ENCODE measurements around the gene SMIM33.
"Not testable (repeated sequence)": the region's sequence is repeated elsewhere in the genome, so short reads cannot be mapped to it uniquely, and the experiment has no call there.

SMIM33 gene

DNA sequence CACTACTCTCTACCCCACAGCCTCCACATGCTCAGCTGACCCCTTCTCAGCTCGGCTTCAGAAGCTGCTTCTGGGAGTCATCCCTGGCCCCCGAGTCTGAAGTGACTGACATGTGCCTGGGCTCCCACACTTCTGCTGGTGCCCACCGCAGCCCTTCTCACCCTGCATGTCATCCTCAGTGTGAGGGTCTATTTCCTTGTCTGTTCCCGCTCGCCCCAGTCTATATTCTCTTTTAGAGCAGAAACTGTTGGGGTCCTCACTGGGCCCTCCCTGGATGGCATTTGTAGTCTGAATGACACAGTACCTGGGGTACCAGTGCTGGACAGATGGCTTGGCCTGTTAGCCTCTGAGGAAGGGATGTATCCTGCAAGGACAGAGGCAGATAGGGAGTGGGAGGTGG, 13.6 kb upstream of the SMIM33 start:
- DNase-seq (ENCODE audit: low spot score): no peak

GRCh38 chr5:139457653-139458306, 13.0 kb upstream of the SMIM33 start:
- DNase-seq (ENCODE audit: low spot score): no peak

GRCh38 chr5:139458580-139459407, 12.0 kb upstream of the SMIM33 start:
- DNase-seq (ENCODE audit: low spot score): no peak

- DNase-seq (ENCODE audit: low spot score): no peak
These were observed 11.3 kb upstream of the SMIM33 start for GRCh38 chr5:139459451-139459934.

GRCh38 chr5:139460455-139460854, 10.3 kb upstream of the SMIM33 start:
- DNase-seq (ENCODE audit: low spot score): no peak

DNA sequence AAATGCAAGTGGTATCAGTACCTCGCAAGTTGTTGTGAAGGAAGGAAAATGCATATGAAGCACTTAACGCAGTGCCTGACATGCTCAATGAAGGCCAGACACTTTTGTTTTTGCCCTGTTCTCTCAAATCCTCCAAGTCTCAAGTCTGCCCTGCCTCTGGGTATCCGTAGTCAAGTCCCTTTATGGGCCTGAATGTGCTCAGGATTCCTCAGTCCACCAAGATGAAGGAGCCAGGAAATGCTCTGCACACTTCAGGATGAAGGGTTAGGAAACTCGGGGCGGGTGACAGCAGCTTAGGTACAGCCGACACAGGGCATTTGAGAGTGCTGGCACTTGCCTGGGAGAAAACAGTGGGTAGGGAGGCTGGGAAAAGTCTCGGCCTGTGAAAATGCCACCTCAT, 9.6 kb upstream of the SMIM33 start:
- no peak for DNase-seq (ENCODE audit: low spot score)

- DNase-seq (ENCODE audit: low spot score): no peak
These were observed 9.1 kb upstream of the SMIM33 start for GRCh38 chr5:139461698-139462097.

- DNase-seq (ENCODE audit: low spot score): no peak
These were observed 8.1 kb upstream of the SMIM33 start, which contains the start of gene ECSCR for GRCh38 chr5:139462586-139463276. Gene ECSCR (minus strand): TSS chr5:139462743. CDS start chr5:139462670, 73 bp downstream.

DNA sequence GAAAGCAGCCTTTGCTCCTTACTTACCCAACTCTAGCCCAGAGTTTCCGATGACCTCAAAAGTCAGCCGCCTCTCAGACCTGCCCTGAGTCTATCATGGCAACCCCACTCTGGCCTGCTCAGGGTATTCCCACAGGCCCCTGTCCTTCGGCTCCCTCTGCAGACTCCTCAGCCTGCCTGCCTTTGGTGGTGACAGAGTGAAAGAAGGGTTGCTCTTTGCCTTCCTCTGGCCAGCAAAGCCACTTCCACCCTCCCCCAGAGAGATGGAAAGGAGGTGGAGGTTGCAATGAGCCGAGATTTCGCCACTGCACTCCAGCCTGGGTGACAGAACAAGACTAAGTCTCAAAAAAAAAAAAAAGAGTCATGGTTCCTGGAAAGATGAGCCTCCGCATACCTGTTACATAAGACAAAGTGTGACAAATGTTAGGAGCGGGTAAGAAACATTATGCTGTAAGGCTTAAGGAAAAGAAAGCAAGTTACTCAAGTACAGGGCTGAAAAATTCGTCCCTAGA, 2.3 kb upstream of the SMIM33 start:
- no peak for DNase-seq (ENCODE audit: low spot score)

DNA sequence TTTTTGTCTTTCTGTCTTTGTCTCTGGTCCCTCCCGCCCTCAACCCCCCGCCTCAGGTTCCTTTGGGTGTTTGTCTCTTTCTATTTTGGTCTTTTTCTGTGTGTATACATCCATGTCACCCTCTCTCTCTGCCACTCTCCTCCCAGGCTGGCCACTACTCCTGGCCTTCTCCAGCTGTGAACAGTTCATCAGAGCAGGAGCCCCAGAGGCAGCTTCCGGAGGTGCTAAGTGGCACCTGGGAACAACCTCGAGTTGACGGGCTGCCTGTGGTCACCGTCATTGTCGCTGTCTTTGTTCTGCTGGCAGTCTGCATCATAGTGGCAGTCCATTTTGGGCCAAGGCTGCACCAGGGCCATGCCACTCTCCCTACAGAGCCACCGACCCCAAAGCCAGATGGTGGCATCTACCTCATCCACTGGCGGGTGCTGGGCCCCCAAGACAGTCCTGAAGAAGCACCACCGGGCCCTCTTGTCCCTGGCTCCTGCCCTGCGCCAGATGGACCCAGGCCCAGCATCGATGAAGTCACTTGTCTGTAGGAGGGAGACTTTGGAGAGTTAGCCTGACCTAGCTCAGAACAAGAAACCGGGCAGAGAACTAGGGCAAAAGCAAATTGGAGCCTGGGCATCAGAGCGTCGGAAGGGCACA, 1.7 kb downstream of the SMIM33 start:
- no peak for DNase-seq (ENCODE audit: low spot score)

- DNase-seq (ENCODE audit: low spot score): no peak
These were observed 2.3 kb downstream of the SMIM33 start for GRCh38 chr5:139473105-139473504.

DNA sequence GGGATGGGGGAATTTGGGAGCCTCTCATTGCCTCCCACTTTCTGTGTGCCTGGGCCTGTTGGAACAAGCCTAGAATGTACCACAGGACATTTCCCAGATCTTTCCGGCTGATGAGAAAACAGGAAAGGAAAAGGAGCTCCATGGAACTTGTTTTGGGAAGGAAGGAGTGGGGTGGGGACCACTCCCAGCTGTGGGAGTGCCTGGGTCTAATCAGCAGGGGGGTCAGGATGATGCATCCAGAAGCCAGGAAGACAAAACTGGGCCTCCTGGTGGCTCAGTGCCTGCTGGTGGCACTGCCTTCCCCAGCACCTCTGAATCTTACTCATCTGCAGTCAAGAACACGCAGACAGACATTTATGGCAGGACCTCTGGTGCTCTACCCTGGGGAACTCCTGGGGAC, 2.8 kb downstream of the SMIM33 start:
- no peak for DNase-seq (ENCODE audit: low spot score)

DNA sequence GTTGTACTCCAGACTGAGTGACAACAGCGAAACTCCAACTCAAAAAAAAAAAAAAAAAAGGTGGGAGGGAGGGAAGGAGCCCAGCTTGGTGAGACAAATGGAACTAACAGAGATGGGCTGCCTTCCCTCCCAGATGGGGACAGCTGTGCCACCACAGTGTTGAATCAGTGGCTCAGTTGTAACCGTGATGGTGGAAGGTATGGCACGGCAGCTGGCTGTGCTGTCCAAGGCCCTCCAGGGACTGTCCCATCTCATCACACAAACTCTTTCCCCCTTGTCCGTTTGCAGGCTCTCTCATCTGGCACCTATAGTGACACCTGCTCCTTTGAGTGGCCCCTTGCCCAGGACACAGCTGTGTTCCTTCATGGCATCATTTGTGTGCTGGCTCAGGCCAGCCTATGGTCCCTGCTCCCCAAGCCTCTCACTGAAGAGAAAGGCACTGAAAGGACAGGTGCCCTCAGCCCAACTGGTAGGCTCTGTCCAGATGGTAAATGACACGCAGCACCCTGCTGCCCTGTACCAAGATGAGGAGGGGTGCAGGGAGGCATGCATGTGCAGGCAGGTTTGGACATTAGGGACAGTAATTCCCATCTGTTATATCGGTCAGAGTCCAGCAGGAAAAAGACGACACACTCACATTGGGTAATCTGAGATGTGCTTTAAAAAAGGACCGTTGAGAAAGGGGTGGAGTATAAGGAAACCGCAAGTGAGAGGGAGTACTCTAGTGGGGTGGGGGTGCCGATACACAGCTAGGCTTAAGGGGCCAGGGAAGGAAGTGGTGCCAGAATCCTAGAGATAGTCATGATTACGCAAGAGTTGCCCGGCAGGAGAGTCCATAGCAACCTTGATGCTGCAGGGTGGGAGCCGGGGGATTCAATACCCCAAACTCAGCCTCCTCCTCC, 4.3 kb downstream of the SMIM33 start:
- DNase-seq (ENCODE audit: low spot score): no peak

DNA sequence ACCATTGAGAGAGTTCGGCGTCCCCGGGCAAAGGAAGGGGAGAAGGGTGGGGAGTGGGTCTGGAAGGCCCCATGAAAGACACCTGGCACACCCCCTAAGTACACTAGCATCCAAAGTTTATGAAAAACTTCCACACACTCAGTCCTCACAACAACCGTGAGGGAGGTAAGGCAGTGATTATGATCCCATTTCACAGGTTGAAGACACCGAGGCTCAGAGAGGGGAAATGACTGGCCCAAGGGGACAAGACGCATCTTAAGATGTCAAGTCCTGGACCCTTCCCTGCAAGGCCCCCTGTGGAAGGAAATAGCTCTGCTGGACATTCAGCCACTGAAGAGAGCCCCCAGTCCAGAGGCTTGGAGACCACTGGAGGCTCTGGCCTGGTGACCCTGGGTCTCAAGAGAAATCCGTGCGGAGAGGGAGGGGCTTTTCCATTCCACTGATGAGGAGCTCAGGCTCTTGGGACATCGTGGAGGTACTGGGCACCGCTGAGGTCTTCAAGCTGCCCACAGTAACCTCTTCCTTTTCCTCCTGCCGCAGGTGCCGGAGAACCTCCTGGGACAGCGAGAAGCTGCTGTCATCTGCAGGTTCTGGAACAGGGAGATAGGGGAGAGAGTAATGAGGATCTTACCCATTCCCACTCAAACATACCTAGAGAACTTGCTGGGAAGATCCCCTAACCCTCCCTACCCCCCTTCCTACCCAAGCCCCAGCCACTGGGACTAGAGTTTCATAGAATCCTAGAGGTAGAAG, 5.2 kb downstream of the SMIM33 start:
- DNase-seq (ENCODE audit: low spot score): no peak

- DNase-seq (ENCODE audit: low spot score): not testable (repeated sequence)
These were observed 8.0 kb downstream of the SMIM33 start for GRCh38 chr5:139478657-139479423.

GRCh38 chr5:139479729-139480128, 8.9 kb downstream of the SMIM33 start:
- not testable (repeated sequence) for DNase-seq (ENCODE audit: low spot score)

DNA sequence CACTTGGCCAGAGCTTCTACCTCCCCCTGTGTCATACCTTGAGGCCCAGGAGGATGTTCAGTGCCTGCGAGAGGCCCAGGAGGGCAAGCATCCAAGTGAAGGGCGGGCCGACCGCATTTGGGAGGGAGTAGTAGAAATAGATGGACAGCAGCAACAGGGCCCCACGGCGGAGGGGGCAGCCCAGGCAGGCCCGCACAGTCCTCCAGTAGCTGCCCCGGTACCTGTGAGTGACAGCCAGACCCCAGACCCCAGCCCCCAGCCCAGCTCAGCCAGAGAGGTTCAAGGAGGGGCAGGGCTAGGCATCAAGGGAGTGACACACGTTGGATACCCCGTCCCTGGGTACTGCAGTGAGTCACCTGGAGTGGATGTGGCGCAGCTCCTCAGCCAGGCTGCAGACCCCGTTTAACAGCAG, 10.3 kb downstream of the SMIM33 start:
- DNase-seq (ENCODE audit: low spot score): no peak

- DNase-seq (ENCODE audit: low spot score): peak; percentile 16
These were observed 10.8 kb downstream of the SMIM33 start for GRCh38 chr5:139481580-139482049.

All from LoVo (cell line).